ENCODE measurements around the gene UBE3B. TPM values are rescaled to one million over a fixed set of nuclear protein-coding genes. Genes with fewer than 3 reads are reported as not detected.

The UBE3B gene
- total RNA-seq, 2 donors from 2014 or later: 32.0 to 39.8 TPM

DNA sequence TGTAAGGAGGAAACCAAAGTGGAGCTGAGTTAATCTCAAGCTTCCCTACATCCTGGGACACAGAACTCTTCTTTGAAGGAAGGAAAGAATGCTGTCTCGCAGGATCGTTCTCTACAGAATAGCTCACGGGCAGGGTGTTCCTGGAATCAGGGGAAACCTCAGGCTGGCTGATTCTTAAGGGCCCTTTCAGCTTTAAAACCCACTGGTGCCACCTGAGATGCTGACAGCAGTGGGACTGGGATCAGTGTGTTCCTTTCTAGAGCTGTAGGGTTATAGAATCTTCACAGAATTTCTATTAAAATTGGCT lies 47.8 kb downstream of the UBE3B start:
- Mint-ChIP-seq H3K36me3 (ENCODE audit: low read depth) (peaks cover 46% of the 10 kb centered on the region), H3K27me3 (ENCODE audit: insufficient read depth) (no peaks in the 10 kb centered on the region), H3K9me3 (no peaks in the 10 kb centered on the region), H3K4me3 (no peak overlapping the region), H3K27ac (no peak overlapping the region), H3K4me1 (peaks cover 8% of the 10 kb centered on the region)
- no peaks in the 10 kb centered on the region for H3K27me3 ChIP-seq (ENCODE audit: control insufficient read depth, insufficient read depth, low read length, poor library complexity, severe bottlenecking)
- H3K4me1 ChIP-seq (ENCODE audit: control insufficient read depth, insufficient read depth, low read length): peaks cover 20% of the 10 kb centered on the region
- no peak overlapping the region for H3K9ac ChIP-seq (ENCODE audit: extremely low read depth, low read length, poor library complexity, severe bottlenecking)
- no peaks in the 10 kb centered on the region for H3K9me3 ChIP-seq (ENCODE audit: control insufficient read depth, low read length)
- H3K36me3 ChIP-seq (ENCODE audit: control insufficient read depth, insufficient read depth, low read length): peaks cover 43% of the 10 kb centered on the region
- no peak overlapping the region for H3K27ac ChIP-seq (ENCODE audit: low read depth, low read length)
- 90 to 93% methylated on average over 3 of the region's 3 CpGs for WGBS, 2 experiments (ENCODE audit: insufficient coverage in 1 of 2, insufficient read length in 1 of 2)
- H3K4me3 ChIP-seq (ENCODE audit: low read length): no peak overlapping the region
- no peak for DNase-seq
- TF ChIP-seq, protein P1, sequence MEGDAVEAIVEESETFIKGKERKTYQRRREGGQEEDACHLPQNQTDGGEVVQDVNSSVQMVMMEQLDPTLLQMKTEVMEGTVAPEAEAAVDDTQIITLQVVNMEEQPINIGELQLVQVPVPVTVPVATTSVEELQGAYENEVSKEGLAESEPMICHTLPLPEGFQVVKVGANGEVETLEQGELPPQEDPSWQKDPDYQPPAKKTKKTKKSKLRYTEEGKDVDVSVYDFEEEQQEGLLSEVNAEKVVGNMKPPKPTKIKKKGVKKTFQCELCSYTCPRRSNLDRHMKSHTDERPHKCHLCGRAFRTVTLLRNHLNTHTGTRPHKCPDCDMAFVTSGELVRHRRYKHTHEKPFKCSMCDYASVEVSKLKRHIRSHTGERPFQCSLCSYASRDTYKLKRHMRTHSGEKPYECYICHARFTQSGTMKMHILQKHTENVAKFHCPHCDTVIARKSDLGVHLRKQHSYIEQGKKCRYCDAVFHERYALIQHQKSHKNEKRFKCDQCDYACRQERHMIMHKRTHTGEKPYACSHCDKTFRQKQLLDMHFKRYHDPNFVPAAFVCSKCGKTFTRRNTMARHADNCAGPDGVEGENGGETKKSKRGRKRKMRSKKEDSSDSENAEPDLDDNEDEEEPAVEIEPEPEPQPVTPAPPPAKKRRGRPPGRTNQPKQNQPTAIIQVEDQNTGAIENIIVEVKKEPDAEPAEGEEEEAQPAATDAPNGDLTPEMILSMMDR (conservative IDR thresholded peaks at IDR 0.05): no peak

DNA sequence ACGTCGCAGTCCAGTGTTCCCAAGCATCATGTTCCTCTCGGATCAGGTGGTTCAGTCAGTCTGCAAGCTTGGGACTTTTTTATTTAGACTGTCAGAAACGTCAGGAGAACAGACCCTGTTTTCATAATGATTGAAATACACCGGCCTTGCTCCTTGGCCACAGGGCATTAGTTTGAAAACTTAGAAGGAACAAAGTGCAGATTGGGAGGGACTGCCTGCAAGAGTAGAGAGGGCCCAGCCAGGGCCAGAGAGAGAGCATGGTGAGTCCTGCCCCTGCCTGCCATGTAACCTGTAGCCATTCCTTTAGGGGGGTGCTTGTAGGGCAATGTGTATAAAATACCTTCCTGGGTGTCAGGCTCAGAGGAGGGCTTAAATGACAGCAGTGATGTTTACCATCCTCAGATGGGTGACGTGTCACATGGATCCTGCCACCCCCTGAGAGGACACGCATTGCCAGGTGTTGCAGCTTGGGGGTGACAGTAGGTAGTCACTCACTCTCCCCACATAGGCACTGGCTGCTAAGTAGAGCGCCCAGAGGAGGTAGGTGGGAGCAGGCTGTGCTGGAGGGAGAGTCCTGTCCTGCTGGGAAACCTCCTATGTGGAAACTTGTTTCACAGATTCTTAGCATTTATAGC lies 50.2 kb downstream of the UBE3B start:
- TF ChIP-seq, protein P1 (conservative IDR thresholded peaks at IDR 0.05): no peak
- Histone ChIP-seq H3K27ac (ENCODE audit: low read depth, low read length) (no peak overlapping the region), H3K9ac (ENCODE audit: extremely low read depth, low read length, poor library complexity, severe bottlenecking) (no peak overlapping the region), H3K27me3 (ENCODE audit: control insufficient read depth, insufficient read depth, low read length, poor library complexity, severe bottlenecking) (no peaks in the 10 kb centered on the region), H3K4me1 (ENCODE audit: control insufficient read depth, insufficient read depth, low read length) (peaks cover 23% of the 10 kb centered on the region), H3K4me3 (ENCODE audit: low read length) (no peak overlapping the region), H3K36me3 (ENCODE audit: control insufficient read depth, insufficient read depth, low read length) (peaks cover 34% of the 10 kb centered on the region), H3K9me3 (ENCODE audit: control insufficient read depth, low read length) (no peaks in the 10 kb centered on the region)
- Mint-ChIP-seq H3K27ac (no peak overlapping the region), H3K4me1 (peaks cover 8% of the 10 kb centered on the region), H3K4me3 (no peak overlapping the region), H3K27me3 (ENCODE audit: insufficient read depth) (no peaks in the 10 kb centered on the region), H3K9me3 (no peaks in the 10 kb centered on the region), H3K36me3 (ENCODE audit: low read depth) (peaks cover 36% of the 10 kb centered on the region)
- DNase-seq: no peak
- 92 to 94% methylated on average over 7 to 8 of the region's 8 CpGs for WGBS, 2 experiments (ENCODE audit: insufficient coverage in 1 of 2, insufficient read length in 1 of 2)

DNA sequence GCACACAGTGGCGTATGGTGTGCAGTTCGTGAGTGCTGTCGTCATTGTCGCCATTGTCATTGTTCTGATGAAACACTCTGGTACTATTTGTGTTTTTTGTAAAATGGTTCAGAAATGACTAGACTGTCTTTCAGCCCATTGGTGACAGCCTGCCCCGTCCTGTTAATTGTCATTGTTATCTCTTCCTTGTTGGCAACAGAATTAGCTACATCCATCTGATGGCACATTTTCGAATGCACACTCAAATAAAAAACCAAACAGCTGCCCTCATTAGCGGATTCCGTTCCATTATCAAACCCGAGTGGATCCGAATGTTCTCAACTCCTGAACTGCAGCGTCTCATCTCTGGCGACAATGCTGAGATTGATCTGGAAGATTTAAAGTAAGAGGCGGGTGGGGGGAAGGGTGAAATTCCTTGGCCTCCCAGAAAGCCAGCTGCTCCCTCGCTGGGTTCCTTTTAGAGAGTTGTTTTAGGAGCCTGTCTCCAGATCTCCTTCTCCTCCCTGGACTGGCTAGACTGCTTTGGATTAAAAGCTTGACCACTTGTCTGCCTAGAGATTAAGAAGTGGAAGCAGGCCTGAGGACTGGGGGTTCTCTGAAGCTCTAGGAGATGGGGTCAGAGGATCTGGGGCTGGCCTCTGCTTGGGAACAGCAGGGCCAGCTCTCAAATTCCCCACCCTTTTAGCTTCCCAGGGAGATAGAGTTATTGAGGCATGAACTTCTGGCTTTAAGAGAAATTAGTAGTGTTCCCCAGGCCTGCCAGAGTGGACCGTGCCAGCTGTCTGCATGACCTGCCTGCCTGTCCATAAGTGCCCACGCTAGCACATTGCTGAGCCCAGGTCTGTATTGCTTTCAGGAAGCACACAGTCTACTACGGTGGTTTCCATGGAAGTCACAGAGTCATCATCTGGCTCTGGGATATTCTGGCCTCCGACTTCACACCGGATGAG lies 52.5 kb downstream of the UBE3B start:
- peaks cover 8% of the 10 kb centered on the region for H3K4me1 Mint-ChIP-seq
- peak overlapping the region; percentile 55 for H3K27ac Mint-ChIP-seq
- H3K9me3 ChIP-seq (ENCODE audit: control insufficient read depth, low read length): no peaks in the 10 kb centered on the region
- H3K27me3 ChIP-seq (ENCODE audit: control insufficient read depth, insufficient read depth, low read length, poor library complexity, severe bottlenecking): no peaks in the 10 kb centered on the region
- TF ChIP-seq, protein P1 (conservative IDR thresholded peaks at IDR 0.05): no peak
- H3K27ac ChIP-seq (ENCODE audit: low read depth, low read length): peak overlapping the region; percentile 10
- H3K9me3 Mint-ChIP-seq: no peaks in the 10 kb centered on the region
- no peak overlapping the region for H3K9ac ChIP-seq (ENCODE audit: extremely low read depth, low read length, poor library complexity, severe bottlenecking)
- peaks cover 33% of the 10 kb centered on the region for H3K36me3 Mint-ChIP-seq (ENCODE audit: low read depth)
- H3K4me3 ChIP-seq (ENCODE audit: low read length): no peak overlapping the region
- H3K27me3 Mint-ChIP-seq (ENCODE audit: insufficient read depth): no peaks in the 10 kb centered on the region
- H3K4me3 Mint-ChIP-seq: no peak overlapping the region
- peaks cover 32% of the 10 kb centered on the region for H3K36me3 ChIP-seq (ENCODE audit: control insufficient read depth, insufficient read depth, low read length)
- 86% methylated on average over 11 to 19 of the region's 19 CpGs for WGBS, 2 experiments (ENCODE audit: insufficient coverage in 1 of 2, insufficient read length in 1 of 2)
- no peak for DNase-seq
- H3K4me1 ChIP-seq (ENCODE audit: control insufficient read depth, insufficient read depth, low read length): peaks cover 16% of the 10 kb centered on the region
